HepG2 (cell line): ENCODE data around the gene DNAJB2. TPM values are rescaled to one million over a fixed set of nuclear protein-coding genes. Genes with fewer than 3 reads are reported as not detected.
A peak's percentile ranks its signal among the peaks of the same experiment; 100 is the strongest.

Source experiments
- CEBPG ChIP-seq: IDR thresholded peaks from 2 replicates; pipeline ENCODE4 v1.6.1; 2016
- FOXK1 ChIP-seq: sonication (generic); formaldehyde crosslinking; IDR thresholded peaks from 2 replicates; pipeline ENCODE4 v1.4.0; 2020; ENCODE audit warnings: low read depth, missing genetic modification reagents, borderline replicate concordance
- HES4 ChIP-seq: sonication (generic); formaldehyde crosslinking; IDR thresholded peaks from 2 replicates; pipeline ENCODE4 v1.9.0; 2021; ENCODE audit warnings: mild to moderate bottlenecking, missing genetic modification reagents, borderline replicate concordance
- JDP2 ChIP-seq: sonication (generic); formaldehyde crosslinking; IDR thresholded peaks from 2 replicates; pipeline ENCODE4 v1.8.1; 2022; ENCODE audit warnings: missing genetic modification reagents, borderline replicate concordance
- KLF12 ChIP-seq: sonication (generic); formaldehyde crosslinking; IDR thresholded peaks from 2 replicates; pipeline ENCODE4 v1.4.0; 2020; ENCODE audit warnings: missing genetic modification reagents, borderline replicate concordance
- LRRFIP1 ChIP-seq: sonication (generic); formaldehyde crosslinking; conservative IDR thresholded peaks from 2 replicates; pipeline ENCODE4 v1.4.0; 2020; ENCODE audit warnings: missing genetic modification reagents
- ONECUT2 ChIP-seq: sonication (generic); formaldehyde crosslinking; IDR thresholded peaks from 2 replicates; pipeline ENCODE4 v1.4.0; 2020; ENCODE audit warnings: missing genetic modification reagents
- RARA ChIP-seq: IDR thresholded peaks from 2 replicates; pipeline ENCODE4 v1.6.1; 2016; ENCODE audit warnings: missing genetic modification reagents, missing compliant biosample characterization
- RARG ChIP-seq: sonication (generic); formaldehyde crosslinking; IDR thresholded peaks from 2 replicates; pipeline ENCODE4 v1.4.0; 2020; ENCODE audit warnings: low read depth, mild to moderate bottlenecking, missing genetic modification reagents
- SAP130 ChIP-seq: IDR thresholded peaks from 2 replicates; pipeline ENCODE4 v1.6.1; 2016; ENCODE audit warnings: low read depth
- SKIL ChIP-seq: sonication (generic); formaldehyde crosslinking; IDR thresholded peaks from 2 replicates; pipeline ENCODE4 v1.8.0; 2022; ENCODE audit warnings: missing genetic modification reagents, mild to moderate bottlenecking, moderate library complexity, borderline replicate concordance
- SNRNP70 ChIP-seq: fragments of 200-400 bp; formaldehyde crosslinking; IDR thresholded peaks from 2 replicates; pipeline ENCODE4 v1.6.1; 2017; ENCODE audit warnings: mild to moderate bottlenecking, low read depth, low read length, moderate library complexity
- TBL1XR1 ChIP-seq: fragments of 150-350 bp; IDR thresholded peaks from 2 replicates; pipeline ENCODE4 v1.6.1; 2014; ENCODE audit warnings: borderline replicate concordance, low read length; ENCODE audit not compliant: partially characterized antibody
- THAP9 ChIP-seq: sonication (generic); formaldehyde crosslinking; IDR thresholded peaks from 2 replicates; pipeline ENCODE4; 2020; ENCODE audit warnings: missing genetic modification reagents, mild to moderate bottlenecking, borderline replicate concordance
- YY1 ChIP-seq: IDR thresholded peaks from 2 replicates; pipeline ENCODE4 v1.6.1; 2011; ENCODE audit warnings: low read length, low read depth, moderate library complexity, mild to moderate bottlenecking; ENCODE audit not compliant: insufficient read depth, insufficient replicate concordance
- ZFP91 ChIP-seq: sonication (generic); formaldehyde crosslinking; IDR thresholded peaks from 2 replicates; pipeline ENCODE4 v1.9.0; 2022; ENCODE audit warnings: missing genetic modification reagents, mild to moderate bottlenecking, borderline replicate concordance
- ZNF136 ChIP-seq: sonication (generic); formaldehyde crosslinking; IDR thresholded peaks from 2 replicates; pipeline ENCODE4 v1.8.1; 2022; ENCODE audit warnings: low read depth, mild to moderate bottlenecking, moderate library complexity, missing genetic modification reagents
- ZNF292 ChIP-seq: sonication (generic); formaldehyde crosslinking; IDR thresholded peaks from 2 replicates; pipeline ENCODE4 v1.8.1; 2022; ENCODE audit warnings: mild to moderate bottlenecking, low read depth, missing genetic modification reagents, borderline replicate concordance
- ZNF382 ChIP-seq: sonication (generic); formaldehyde crosslinking; IDR thresholded peaks from 2 replicates; pipeline ENCODE4 v1.5.0; 2020; ENCODE audit warnings: missing genetic modification reagents, mild to moderate bottlenecking, borderline replicate concordance
- ZNF776 ChIP-seq: sonication (generic); formaldehyde crosslinking; IDR thresholded peaks from 2 replicates; pipeline ENCODE4 v1.4.0; 2020; ENCODE audit warnings: mild to moderate bottlenecking, missing genetic modification reagents
- polyA plus RNA-seq, 8 experiments: library from polyadenylated mRNA; depleted of rRNA in 3 of 8; stranded (reverse) in 7 of 8; unstranded in 1 of 8; fragments of >200 nt; fragmentation: Illumina TruSeq in 4 of 8; extraction: Trizol in 4 of 8; gene quantifications; 2 replicates each; pipeline versions ENCODE4 v1.2.1 to v1.2.3, GENCODE V29; 2011 to 2016; ENCODE audit warnings: low read depth in 4 of 8, missing spikeins in 1 of 8, mixed read lengths in 1 of 8; ENCODE audit not compliant: insufficient read depth in 1 of 8
- total RNA-seq, 5 experiments: library from RNA; depleted of rRNA; stranded (reverse); fragments of >200 nt; fragmentation: Illumina TruSeq; extraction: Trizol; gene quantifications; 2 replicates each; pipeline ENCODE4 v1.2.3, GENCODE V29; 2016; ENCODE audit warnings: low read depth in 1 of 5

Gene DNAJB2
- total and polyA plus RNA-seq, 2 of the 13 experiments (the other 11 are each of a cell fraction or from before 2014, with no cell fraction given), result 21.3 to 31.1 TPM

- TF ChIP-seq LRRFIP1 (CRISPR knock-in tag) (no peak), ZNF292 (CRISPR knock-in tag) (peak; percentile 92), YY1 (no peak), CEBPG (CRISPR knock-in tag) (no peak), RARG (0 out of 2 replicates have a peak, but pooled peaks have one; percentile 24), JDP2 (CRISPR knock-in tag) (no peak), ZNF136 (CRISPR knock-in tag) (peak; percentile 42; the same call in 1 of the 2 replicates), ZFP91 (CRISPR knock-in tag) (peak; percentile 59; the same call in 1 of the 2 replicates), ZNF776 (CRISPR knock-in tag) (no peak), HES4 (no peak), RARA (CRISPR knock-in tag) (no peak; the same call in none of the 2 replicates), SNRNP70 (no peak), SKIL (CRISPR knock-in tag) (no peak), SAP130 (CRISPR knock-in tag) (peak; percentile 96), FOXK1 (CRISPR knock-in tag) (peak; percentile 77; the same call in 1 of the 2 replicates), THAP9 (CRISPR knock-in tag) (peak; percentile 69; the same call in 1 of the 2 replicates), TBL1XR1 (no peak), KLF12 (CRISPR knock-in tag) (no peak), ONECUT2 (CRISPR knock-in tag) (no peak), ZNF382 (CRISPR knock-in tag) (no peak)
Observed at GRCh38 chr2:219249203-219249980, 29.8 kb upstream of the DNAJB2 start (continued).
